Esophagus squamous epithelium (tissue), 4 donors: ENCODE data around the gene JAM3.

Experiments
- CTCF ChIP-seq, 6 experiments: fragments of 450-650 bp in 4 of 6; fragments of 200-600 bp in 2 of 6; sonication (generic) in 2 of 6; IDR thresholded peaks; one replicate each; pipeline ENCODE4 v1.5.1; 2016 to 2019; ENCODE audit warnings: antibody characterized with exemption in 6 of 6, mild to moderate bottlenecking in 4 of 6, moderate library complexity in 4 of 6
- POLR2A ChIP-seq, 4 donors: fragments of 450-650 bp; IDR thresholded peaks; one replicate each; pipeline ENCODE4 v1.6.1; 2017; ENCODE audit warnings: antibody characterized with exemption in 4 of 4, mild to moderate bottlenecking in 4 of 4, moderate library complexity in 3 of 4

GRCh38 chr11:134140961-134141490, 72.2 kb downstream of the JAM3 start:
- no peak for TF ChIP-seq CTCF (IDR thresholded peaks at IDR 0.05)
- no peak for TF ChIP-seq POLR2A (IDR thresholded peaks at IDR 0.05)
